PC-3 (cell line): ENCODE data around the gene PTPRN2. TPM values are rescaled to one million over a fixed set of nuclear protein-coding genes. Genes with fewer than 3 reads are reported as not detected.

Experiments used
- ATAC-seq: fragments of 200-7000 bp; cut with Tn5 transposase; 2 replicates; pipeline ENCODE4 v1.9.1; 2020; ENCODE audit warnings: mild to moderate bottlenecking, moderate library complexity
- BruUV-seq: library from RNA; stranded (reverse); fragments of 400-500 nt; replicated peaks from 2 replicates; lab custom pipeline; 2021; lab: Mats Ljungman, UMichigan
- CTCF ChIA-PET: fragments of 300-600 bp; sonication (Branson Sonifier 250); formaldehyde crosslinking; loops from one replicate; lab custom pipeline; 2022; ENCODE audit warnings: antibody characterized with exemption; lab: Charles Lee
- POLR2A ChIA-PET: fragments of 300-600 bp; sonication (Branson Sonifier 250); formaldehyde crosslinking; loops from one replicate; lab custom pipeline; 2022; ENCODE audit warnings: antibody characterized with exemption; ENCODE audit not compliant: unreplicated experiment; lab: Charles Lee
- DNase-seq: peaks from one replicate; pipeline ENCODE4 v3.0.0-alpha.2; 2015
- H2AFZ ChIP-seq: fragments of 300-600 bp; sonication (generic); 2 replicates; pipeline ENCODE4 v1.6.0; 2016; ENCODE audit warnings: antibody characterized with exemption, low read length
- H3F3A ChIP-seq: fragments of 300-600 bp; sonication (generic); one replicate; pipeline ENCODE4 v1.6.0; 2017; ENCODE audit warnings: antibody characterized with exemption, low read length, control low read depth, mild to moderate bottlenecking; ENCODE audit not compliant: unreplicated experiment
- H3K27ac ChIP-seq: fragments of 300-600 bp; sonication (generic); 2 replicates; pipeline ENCODE4 v1.5.1; 2016; ENCODE audit warnings: mild to moderate bottlenecking, low read length
- H3K27me3 ChIP-seq: fragments of 300-600 bp; sonication (generic); 2 replicates; pipeline ENCODE4 v1.6.1; 2016; ENCODE audit warnings: low read length, mixed read lengths
- H3K36me3 ChIP-seq: fragments of 300-600 bp; sonication (generic); 2 replicates; pipeline ENCODE4 v1.6.1; 2016; ENCODE audit warnings: low read depth, mixed run types, low read length, mixed read lengths
- H3K4me1 ChIP-seq: fragments of 300-600 bp; sonication (generic); 2 replicates; pipeline ENCODE4 v1.5.1; 2016; ENCODE audit warnings: low read length; ENCODE audit not compliant: insufficient read depth
- H3K4me2 ChIP-seq: fragments of 300-600 bp; sonication (generic); 2 replicates; pipeline ENCODE4 v1.6.0; 2016; ENCODE audit warnings: low read length
- H3K4me3 ChIP-seq: fragments of 300-600 bp; sonication (generic); 2 replicates; pipeline ENCODE4 v1.5.1; 2016; ENCODE audit warnings: mild to moderate bottlenecking, low read length, mixed read lengths
- H3K79me2 ChIP-seq: fragments of 300-600 bp; sonication (generic); 2 replicates; pipeline ENCODE4 v1.6.1; 2017; ENCODE audit warnings: low read length, mixed read lengths
- H3K9ac ChIP-seq: fragments of 300-600 bp; sonication (generic); 2 replicates; pipeline ENCODE4 v1.6.0; 2016; ENCODE audit warnings: mild to moderate bottlenecking, low read length
- H3K9me2 ChIP-seq: fragments of 300-600 bp; sonication (generic); replicated peaks from 2 replicates; pipeline ENCODE4 v1.6.1; 2016; ENCODE audit warnings: mixed run types, low read length, mixed read lengths
- H3K9me3 ChIP-seq: fragments of 300-600 bp; sonication (generic); 2 replicates; pipeline ENCODE4 v1.6.1; 2016; ENCODE audit warnings: low read length, mixed read lengths
- H4K20me1 ChIP-seq: fragments of 300-600 bp; sonication (generic); 2 replicates; pipeline ENCODE4 v1.6.1; 2016; ENCODE audit warnings: low read length, mixed read lengths
- CTCF ChIP-seq: fragments of 300-600 bp; sonication (generic); conservative IDR thresholded peaks from 2 replicates; pipeline ENCODE4 v1.5.1; 2017; ENCODE audit warnings: antibody characterized with exemption, low read depth, mild to moderate bottlenecking, low read length
- EZH2 ChIP-seq: fragments of 300-600 bp; sonication (generic); IDR thresholded peaks from one replicate; pipeline ENCODE4 v1.6.1; 2017; ENCODE audit warnings: antibody characterized with exemption, mild to moderate bottlenecking, low read length; ENCODE audit not compliant: unreplicated experiment
- EZH2phosphoT487 ChIP-seq: fragments of 300-600 bp; sonication (generic); IDR thresholded peaks from 2 replicates; pipeline ENCODE4 v1.6.1; 2018; ENCODE audit warnings: mild to moderate bottlenecking, antibody characterized with exemption, low read length, borderline replicate concordance
- intact Hi-C: fragments of 100-400 bp; cut with micrococcal nuclease; formaldehyde crosslinking; loops from 2 replicates; pipeline ENCODE4 v1.9.0; 2023
- total RNA-seq: library from RNA; depleted of rRNA; stranded (reverse); fragments of >200 nt; gene quantifications from 2 replicates; pipeline ENCODE4 v1.2.3, GENCODE V29; 2014

Gene PTPRN2
- total RNA-seq, 1 experiment from 2014 or later = 3.2 TPM

GRCh38 chr7:158094671-158095226, 492.9 kb downstream of the PTPRN2 start:
- Histone ChIP-seq H3K79me2 (no peaks in the 10 kb centered on the region), H3K9me3 (no peaks in the 10 kb centered on the region), H3K9me2 (no peaks in the 10 kb centered on the region), H3K4me2 (no peak overlapping the region), H3K4me1 (no peaks in the 10 kb centered on the region), H3K4me3 (no peak overlapping the region), H3K27ac (no peak overlapping the region), H3K9ac (no peak overlapping the region), H4K20me1 (no peaks in the 10 kb centered on the region), H3K27me3 (no peaks in the 10 kb centered on the region), H3K36me3 (no peaks in the 10 kb centered on the region), H3F3A (no peaks in the 10 kb centered on the region), H2AFZ (no peak overlapping the region)
- intact Hi-C loops = no loop called here
- no peak for DNase-seq
- no TSS peak for BruUV-seq
- ChIA-PET POLR2A (no interaction called here), CTCF (no interaction called here)
- TF ChIP-seq EZH2 (no peak), EZH2phosphoT487 (no peak), CTCF (no peak)
- no peak for ATAC-seq

GRCh38 chr7:158094046-158094445, 493.6 kb downstream of the PTPRN2 start:
- intact Hi-C loops = no loop called here
- POLR2A ChIA-PET = no interaction called here
- H3K4me2 ChIP-seq = no peak overlapping the region
- H3K4me1 ChIP-seq = no peaks in the 10 kb centered on the region
- H3K27ac ChIP-seq = no peak overlapping the region
- CTCF ChIA-PET = no interaction called here
- no peak overlapping the region for H3K4me3 ChIP-seq
- no peaks in the 10 kb centered on the region for H3K27me3 ChIP-seq
- no peak overlapping the region for H3K9ac ChIP-seq
- no peaks in the 10 kb centered on the region for H4K20me1 ChIP-seq
- BruUV-seq = no TSS peak
- no peak overlapping the region for H2AFZ ChIP-seq
- TF ChIP-seq EZH2phosphoT487 (no peak), EZH2 (no peak), CTCF (no peak)
- no peaks in the 10 kb centered on the region for H3K36me3 ChIP-seq
- H3K9me2 ChIP-seq = no peaks in the 10 kb centered on the region
- ATAC-seq = no peak
- DNase-seq = no peak
- H3K79me2 ChIP-seq = no peaks in the 10 kb centered on the region
- H3F3A ChIP-seq = no peaks in the 10 kb centered on the region
- H3K9me3 ChIP-seq = no peaks in the 10 kb centered on the region

- TF ChIP-seq EZH2phosphoT487 (no peak), CTCF (no peak), EZH2 (no peak)
- intact Hi-C loops = no loop called here
- DNase-seq (no peak), ATAC-seq (no peak)
- Histone ChIP-seq H4K20me1 (no peaks in the 10 kb centered on the region), H3K9me3 (no peaks in the 10 kb centered on the region), H3K79me2 (no peaks in the 10 kb centered on the region), H3K27ac (no peak overlapping the region), H3F3A (no peaks in the 10 kb centered on the region), H2AFZ (no peak overlapping the region), H3K36me3 (no peaks in the 10 kb centered on the region), H3K9me2 (no peaks in the 10 kb centered on the region), H3K4me2 (no peak overlapping the region), H3K4me3 (no peak overlapping the region), H3K4me1 (no peaks in the 10 kb centered on the region), H3K9ac (no peak overlapping the region), H3K27me3 (no peaks in the 10 kb centered on the region)
- ChIA-PET CTCF (no interaction called here), POLR2A (no interaction called here)
- BruUV-seq = no TSS peak
Measured at GRCh38 chr7:158093156-158093796, 494.3 kb downstream of the PTPRN2 start.
